ENCODE measurements around the gene SKAP1.

Gene SKAP1

DNA sequence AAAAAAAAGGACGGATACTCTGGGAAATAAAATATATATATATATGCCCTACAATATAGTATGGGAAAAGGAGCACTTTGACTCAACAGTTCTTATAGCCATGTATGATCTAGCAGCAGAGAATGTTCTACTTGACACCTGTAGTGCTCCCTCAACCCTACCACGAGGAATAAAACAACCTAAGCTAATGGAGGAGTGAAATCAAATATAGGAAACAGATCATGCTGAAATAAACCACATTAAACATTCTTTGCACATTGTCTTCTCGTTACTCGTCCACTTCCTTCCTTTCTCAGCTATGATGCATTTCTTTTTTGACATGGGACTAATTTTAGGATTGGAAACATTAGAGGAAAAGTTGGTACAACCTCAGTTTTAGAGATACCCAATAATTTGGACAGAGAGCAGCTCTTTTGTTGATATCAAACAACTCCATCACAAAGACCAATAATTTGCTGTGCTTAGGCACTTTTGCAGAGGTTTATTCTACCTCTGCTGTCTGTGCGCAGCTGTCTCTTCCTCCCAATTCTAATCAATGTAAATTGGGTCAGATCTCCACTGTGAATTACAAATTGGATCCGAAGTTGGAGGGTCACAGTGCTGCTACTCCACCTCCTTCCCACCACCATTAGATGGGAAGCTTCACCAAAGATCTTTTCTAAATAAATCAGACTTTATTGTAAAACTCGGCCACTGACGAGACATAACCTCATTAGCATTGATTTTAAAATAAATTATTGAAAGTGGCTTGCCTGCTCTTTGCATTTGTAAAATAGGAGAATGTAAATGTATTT, 256.6 kb downstream of the SKAP1 start:
- Histone ChIP-seq H3K27me3 (ENCODE audit: control insufficient read depth in 3 of 3, insufficient read depth in 3 of 3, low read depth in 1 of 3, low read length in 3 of 3) (peaks cover 0 to 59% (median 0%) of the 10 kb centered on the region in 3 experiments), H3K9me3 (replicated peaks in 1 of 2; ENCODE audit: control insufficient read depth in 2 of 2, insufficient read depth in 1 of 2, low read depth in 1 of 2, low read length in 2 of 2) (no peaks in the 10 kb centered on the region), H2BK15ac (ENCODE audit: low read length) (no peak overlapping the region), H3K18ac (ENCODE audit: low read length) (no peak overlapping the region), H3K23ac (ENCODE audit: low read depth, low read length, poor library complexity) (no peak overlapping the region), H2BK12ac (ENCODE audit: low read length) (no peak overlapping the region), H3K14ac (ENCODE audit: low read length) (no peak overlapping the region), H2BK120ac (ENCODE audit: low read depth, low read length) (no peak overlapping the region), H3K4me1 (ENCODE audit: control insufficient read depth in 2 of 2, insufficient read depth in 1 of 2, low read depth in 1 of 2, low read length in 2 of 2) (no peaks in the 10 kb centered on the region), H4K8ac (ENCODE audit: low read depth, low read length) (no peak overlapping the region), H2AK5ac (ENCODE audit: low read depth, low read length) (no peak overlapping the region), H3K79me1 (ENCODE audit: low read depth, low read length) (no peaks in the 10 kb centered on the region), H3K4me2 (ENCODE audit: insufficient read depth, low read length, poor library complexity, severe bottlenecking) (no peak overlapping the region), H2AFZ (ENCODE audit: low read length) (no peak overlapping the region), H3K4me3 (ENCODE audit: low read length in 2 of 2) (no peak overlapping the region), H3K9ac (ENCODE audit: low read depth, low read length, poor library complexity) (no peak overlapping the region), H3K36me3 (replicated peaks in 1 of 2; ENCODE audit: control insufficient read depth in 2 of 2, insufficient read depth in 2 of 2, low read length in 2 of 2) (no peaks in the 10 kb centered on the region), H3K27ac (replicated peaks; ENCODE audit: low read length) (no peak overlapping the region), H4K91ac (ENCODE audit: low read depth, low read length, poor library complexity) (no peak overlapping the region), H2BK5ac (ENCODE audit: low read length) (no peak overlapping the region), H3K4ac (ENCODE audit: low read length) (no peak overlapping the region)
- no CpG with 5 or more reads among the region's 8 CpGs for WGBS, 2 donors (ENCODE audit: extremely low coverage in 2 of 2, insufficient read length in 2 of 2, insufficient replicate concordance in 1 of 2)
- no peak for DNase-seq (ENCODE audit: low spot score)

DNA sequence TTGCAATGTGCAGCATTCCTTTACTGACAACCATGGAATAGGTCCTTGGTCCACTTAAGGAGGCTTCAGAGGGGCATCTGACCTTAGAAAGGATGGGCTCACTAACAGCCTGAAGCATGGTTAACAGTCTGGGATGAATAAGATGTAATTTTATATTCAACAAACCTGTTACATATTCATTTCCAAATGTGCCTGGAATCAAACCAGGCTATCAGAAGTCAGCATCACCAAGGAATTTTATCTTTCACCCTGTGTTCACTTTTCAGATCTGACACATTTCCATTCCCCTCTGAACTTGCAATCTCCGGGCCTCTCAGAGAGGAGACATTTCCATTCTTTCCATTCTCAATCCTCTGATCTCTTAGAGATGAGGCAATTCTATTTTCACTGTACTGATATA, 260.1 kb downstream of the SKAP1 start:
- no CpG with 5 or more reads among the region's 1 CpG for WGBS, 2 donors (ENCODE audit: extremely low coverage in 2 of 2, insufficient read length in 2 of 2, insufficient replicate concordance in 1 of 2)

DNA sequence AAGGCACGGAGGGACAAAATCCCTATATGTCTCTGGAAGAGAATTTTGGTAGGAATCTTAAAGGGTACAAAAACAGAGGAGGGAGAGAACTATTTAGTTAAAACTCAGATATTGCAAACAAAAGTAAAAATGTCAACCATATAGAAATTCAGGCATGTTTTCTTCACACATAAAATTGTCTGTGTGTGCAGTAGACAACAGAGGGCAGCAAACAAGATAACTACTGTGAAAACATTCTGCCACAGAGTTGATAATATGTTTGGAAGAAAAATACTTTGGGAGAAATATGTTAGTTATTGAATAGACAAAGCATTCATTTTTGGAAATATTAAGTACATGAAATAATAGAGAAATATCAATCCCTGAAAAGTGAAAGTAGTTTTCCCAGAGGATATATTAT, 266.2 kb downstream of the SKAP1 start:
- no CpG with 5 or more reads among the region's 1 CpG for WGBS, 2 donors (ENCODE audit: extremely low coverage in 2 of 2, insufficient read length in 2 of 2, insufficient replicate concordance in 1 of 2)
- H2BK15ac ChIP-seq (ENCODE audit: low read length) = no peak overlapping the region
- H2AFZ ChIP-seq (ENCODE audit: low read length) = no peak overlapping the region
- H3K4me1 ChIP-seq (ENCODE audit: control insufficient read depth in 2 of 2, insufficient read depth in 1 of 2, low read depth in 1 of 2, low read length in 2 of 2) = peaks cover 0 to 1% of the 10 kb centered on the region in 2 donors
- H3K27ac ChIP-seq (replicated peaks; ENCODE audit: low read length) = no peak overlapping the region
- peaks cover 0 to 69% (median 0%) of the 10 kb centered on the region in 3 experiments for H3K27me3 ChIP-seq (ENCODE audit: control insufficient read depth in 3 of 3, insufficient read depth in 3 of 3, low read depth in 1 of 3, low read length in 3 of 3)
- no peak overlapping the region for H4K91ac ChIP-seq (ENCODE audit: low read depth, low read length, poor library complexity)
- no peaks in the 10 kb centered on the region for H3K9me3 ChIP-seq (replicated peaks in 1 of 2; ENCODE audit: control insufficient read depth in 2 of 2, insufficient read depth in 1 of 2, low read depth in 1 of 2, low read length in 2 of 2)
- no peak overlapping the region for H2BK120ac ChIP-seq (ENCODE audit: low read depth, low read length)
- no peak overlapping the region for H3K4me2 ChIP-seq (ENCODE audit: insufficient read depth, low read length, poor library complexity, severe bottlenecking)
- no peak overlapping the region for H2AK5ac ChIP-seq (ENCODE audit: low read depth, low read length)
- no peak overlapping the region for H3K23ac ChIP-seq (ENCODE audit: low read depth, low read length, poor library complexity)
- no peak overlapping the region for H3K18ac ChIP-seq (ENCODE audit: low read length)
- DNase-seq (ENCODE audit: low spot score) = no peak
- H3K4me3 ChIP-seq (ENCODE audit: low read length in 2 of 2) = no peak overlapping the region
- H4K8ac ChIP-seq (ENCODE audit: low read depth, low read length) = no peak overlapping the region
- H3K79me1 ChIP-seq (ENCODE audit: low read depth, low read length) = no peaks in the 10 kb centered on the region
- no peak overlapping the region for H3K14ac ChIP-seq (ENCODE audit: low read length)
- no peak overlapping the region for H2BK5ac ChIP-seq (ENCODE audit: low read length)
- no peak overlapping the region for H2BK12ac ChIP-seq (ENCODE audit: low read length)
- H3K9ac ChIP-seq (ENCODE audit: low read depth, low read length, poor library complexity) = no peak overlapping the region
- no peak overlapping the region for H3K4ac ChIP-seq (ENCODE audit: low read length)
- no peaks in the 10 kb centered on the region for H3K36me3 ChIP-seq (replicated peaks in 1 of 2; ENCODE audit: control insufficient read depth in 2 of 2, insufficient read depth in 2 of 2, low read length in 2 of 2)

More for the DNA sequence above, 260.1 kb downstream of the SKAP1 start:
- Histone ChIP-seq H2AK5ac (ENCODE audit: low read depth, low read length) (no peak overlapping the region), H2BK5ac (ENCODE audit: low read length) (no peak overlapping the region), H3K27me3 (ENCODE audit: control insufficient read depth in 3 of 3, insufficient read depth in 3 of 3, low read depth in 1 of 3, low read length in 3 of 3) (peaks cover 0 to 65% (median 0%) of the 10 kb centered on the region in 3 experiments), H3K79me1 (ENCODE audit: low read depth, low read length) (no peaks in the 10 kb centered on the region), H3K4me3 (ENCODE audit: low read length in 2 of 2) (no peak overlapping the region), H3K14ac (ENCODE audit: low read length) (no peak overlapping the region), H3K4ac (ENCODE audit: low read length) (no peak overlapping the region), H3K9ac (ENCODE audit: low read depth, low read length, poor library complexity) (no peak overlapping the region), H3K23ac (ENCODE audit: low read depth, low read length, poor library complexity) (no peak overlapping the region), H3K18ac (ENCODE audit: low read length) (no peak overlapping the region), H3K27ac (replicated peaks; ENCODE audit: low read length) (no peak overlapping the region), H4K91ac (ENCODE audit: low read depth, low read length, poor library complexity) (no peak overlapping the region), H2BK15ac (ENCODE audit: low read length) (no peak overlapping the region), H2BK120ac (ENCODE audit: low read depth, low read length) (no peak overlapping the region), H3K4me1 (ENCODE audit: control insufficient read depth in 2 of 2, insufficient read depth in 1 of 2, low read depth in 1 of 2, low read length in 2 of 2) (no peaks in the 10 kb centered on the region), H3K36me3 (replicated peaks in 1 of 2; ENCODE audit: control insufficient read depth in 2 of 2, insufficient read depth in 2 of 2, low read length in 2 of 2) (no peaks in the 10 kb centered on the region), H4K8ac (ENCODE audit: low read depth, low read length) (no peak overlapping the region), H3K9me3 (replicated peaks in 1 of 2; ENCODE audit: control insufficient read depth in 2 of 2, insufficient read depth in 1 of 2, low read depth in 1 of 2, low read length in 2 of 2) (no peaks in the 10 kb centered on the region), H2AFZ (ENCODE audit: low read length) (no peak overlapping the region), H3K4me2 (ENCODE audit: insufficient read depth, low read length, poor library complexity, severe bottlenecking) (no peak overlapping the region), H2BK12ac (ENCODE audit: low read length) (no peak overlapping the region)
- no peak for DNase-seq (ENCODE audit: low spot score)

DNA sequence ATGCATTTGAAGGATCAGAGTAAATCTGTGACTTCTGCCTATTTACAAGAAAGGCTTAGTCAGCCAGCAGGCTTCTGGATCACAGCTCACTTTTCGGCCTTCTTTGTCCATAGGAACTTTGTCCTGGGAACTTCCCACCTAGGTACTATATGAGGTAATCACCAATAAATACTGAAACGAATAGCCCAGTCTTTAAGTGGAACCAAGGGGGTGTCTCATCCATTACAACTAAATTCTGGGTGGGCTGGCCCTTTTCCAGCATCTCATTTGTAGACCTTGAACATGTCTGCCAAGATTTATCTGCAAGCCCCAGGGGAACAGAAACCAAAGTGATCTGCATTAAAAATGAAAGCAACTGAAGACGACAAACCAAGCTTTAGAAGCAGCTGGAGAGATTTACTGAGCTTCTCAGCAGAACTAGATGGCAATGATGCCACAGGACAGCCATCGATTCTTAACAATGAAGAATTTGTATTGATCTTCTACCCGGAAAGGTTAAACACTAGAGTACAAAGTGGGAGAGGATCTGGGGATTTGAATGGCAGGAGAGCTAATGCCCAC, 267.0 kb downstream of the SKAP1 start:
- H3K18ac ChIP-seq (ENCODE audit: low read length) = no peak overlapping the region
- no CpG with 5 or more reads among the region's 5 CpGs for WGBS, 2 donors (ENCODE audit: extremely low coverage in 2 of 2, insufficient read length in 2 of 2, insufficient replicate concordance in 1 of 2)
- H3K23ac ChIP-seq (ENCODE audit: low read depth, low read length, poor library complexity) = no peak overlapping the region
- no peaks in the 10 kb centered on the region for H3K9me3 ChIP-seq (replicated peaks in 1 of 2; ENCODE audit: control insufficient read depth in 2 of 2, insufficient read depth in 1 of 2, low read depth in 1 of 2, low read length in 2 of 2)
- no peaks in the 10 kb centered on the region for H3K36me3 ChIP-seq (replicated peaks in 1 of 2; ENCODE audit: control insufficient read depth in 2 of 2, insufficient read depth in 2 of 2, low read length in 2 of 2)
- H3K14ac ChIP-seq (ENCODE audit: low read length) = no peak overlapping the region
- H2BK15ac ChIP-seq (ENCODE audit: low read length) = no peak overlapping the region
- DNase-seq (ENCODE audit: low spot score) = no peak
- H3K9ac ChIP-seq (ENCODE audit: low read depth, low read length, poor library complexity) = no peak overlapping the region
- H3K4me2 ChIP-seq (ENCODE audit: insufficient read depth, low read length, poor library complexity, severe bottlenecking) = no peak overlapping the region
- no peak overlapping the region for H2AK5ac ChIP-seq (ENCODE audit: low read depth, low read length)
- H3K27me3 ChIP-seq (ENCODE audit: control insufficient read depth in 3 of 3, insufficient read depth in 3 of 3, low read depth in 1 of 3, low read length in 3 of 3) = peaks cover 0 to 63% (median 0%) of the 10 kb centered on the region in 3 experiments
- H3K27ac ChIP-seq (replicated peaks; ENCODE audit: low read length) = no peak overlapping the region
- no peak overlapping the region for H2AFZ ChIP-seq (ENCODE audit: low read length)
- H3K4ac ChIP-seq (ENCODE audit: low read length) = no peak overlapping the region
- H3K4me1 ChIP-seq (ENCODE audit: control insufficient read depth in 2 of 2, insufficient read depth in 1 of 2, low read depth in 1 of 2, low read length in 2 of 2) = peaks cover 0 to 1% of the 10 kb centered on the region in 2 donors
- H3K4me3 ChIP-seq (ENCODE audit: low read length in 2 of 2) = no peak overlapping the region
- no peak overlapping the region for H2BK120ac ChIP-seq (ENCODE audit: low read depth, low read length)
- no peak overlapping the region for H2BK12ac ChIP-seq (ENCODE audit: low read length)
- H4K91ac ChIP-seq (ENCODE audit: low read depth, low read length, poor library complexity) = no peak overlapping the region
- H4K8ac ChIP-seq (ENCODE audit: low read depth, low read length) = no peak overlapping the region
- no peak overlapping the region for H2BK5ac ChIP-seq (ENCODE audit: low read length)
- H3K79me1 ChIP-seq (ENCODE audit: low read depth, low read length) = no peaks in the 10 kb centered on the region
